IMR-90 (cell line): ENCODE measurements around the gene TUBB6. TPM values are rescaled to one million over a fixed set of nuclear protein-coding genes. Genes with fewer than 3 reads are reported as not detected.

Experiments
- ATAC-seq: fragments of 200-7000 bp; cut with Tn5 transposase; 2 replicates; pipeline ENCODE4 v1.9.1; 2020; ENCODE audit warnings: low read depth, mild to moderate bottlenecking, moderate library complexity
- BruUV-seq: library from RNA; stranded (reverse); fragments of 400-500 nt; replicated peaks from 2 replicates; lab custom pipeline; 2021; lab: Mats Ljungman, UMichigan
- CTCF ChIA-PET: fragments of 300-600 bp; formaldehyde crosslinking; extraction: SDS; loops from one replicate; lab custom pipeline; 2021; ENCODE audit warnings: antibody characterized with exemption; lab: Yijun Ruan, JAX
- POLR2A ChIA-PET: fragments of 300-600 bp; sonication (Branson Sonifier 250); formaldehyde crosslinking; loops from one replicate; lab custom pipeline; 2022; ENCODE audit warnings: antibody characterized with exemption; ENCODE audit not compliant: unreplicated experiment; lab: Charles Lee
- DNase-seq: peaks from one replicate; pipeline ENCODE4 v3.0.0; 2013
- H2AFZ ChIP-seq: replicated peaks from 2 replicates; pipeline ENCODE3; 2013; ENCODE audit warnings: low read length, mild to moderate bottlenecking; ENCODE audit not compliant: poor library complexity
- H2AK5ac ChIP-seq: 2 replicates; pipeline ENCODE4 v1.6.1; 2013; ENCODE audit warnings: low read depth, low read length, inconsistent platforms
- H2AK9ac ChIP-seq: replicated peaks from 2 replicates; pipeline ENCODE3; 2013; ENCODE audit warnings: mild to moderate bottlenecking, low read depth, low read length, moderate library complexity; ENCODE audit not compliant: poor library complexity
- H2BK120ac ChIP-seq: 2 replicates; pipeline ENCODE4 v1.6.1; 2013; ENCODE audit warnings: low read depth, low read length, inconsistent platforms
- H2BK15ac ChIP-seq: 3 replicates; pipeline ENCODE4 v1.6.1; 2013; ENCODE audit warnings: low read depth, low read length, inconsistent platforms
- H2BK20ac ChIP-seq: 2 replicates; pipeline ENCODE4 v1.6.1; 2013; ENCODE audit warnings: low read depth, mild to moderate bottlenecking, inconsistent platforms, low read length, moderate library complexity
- H2BK5ac ChIP-seq: 2 replicates; pipeline ENCODE4 v1.6.1; 2013; ENCODE audit warnings: mild to moderate bottlenecking, low read depth, low read length, inconsistent platforms; ENCODE audit not compliant: poor library complexity, severe bottlenecking
- H3K14ac ChIP-seq: replicated peaks from 2 replicates; pipeline ENCODE4 v1.6.1; 2013; ENCODE audit warnings: low read depth, low read length, inconsistent platforms
- H3K18ac ChIP-seq: 2 replicates; pipeline ENCODE4 v1.6.1; 2013; ENCODE audit warnings: low read depth, low read length, control low read depth
- H3K23ac ChIP-seq: 2 replicates; pipeline ENCODE4 v1.6.1; 2013; ENCODE audit warnings: low read depth, low read length, inconsistent platforms
- H3K27ac ChIP-seq: 2 replicates; pipeline ENCODE4 v1.5.1; 2013; ENCODE audit warnings: mild to moderate bottlenecking, control low read depth, low read length; ENCODE audit not compliant: insufficient read depth
- H3K27me3 ChIP-seq: 2 replicates; pipeline ENCODE4 v1.6.1; 2013; ENCODE audit warnings: low read length; ENCODE audit not compliant: control insufficient read depth, insufficient read depth
- H3K36me3 ChIP-seq: 2 replicates; pipeline ENCODE4 v1.6.1; 2013; ENCODE audit warnings: low read length, mixed read lengths; ENCODE audit not compliant: control insufficient read depth, insufficient read depth
- H3K4ac ChIP-seq: 2 replicates; pipeline ENCODE4 v1.6.1; 2013; ENCODE audit warnings: low read depth, low read length, inconsistent platforms
- H3K4me1 ChIP-seq: 2 replicates; pipeline ENCODE4 v1.6.1; 2013; ENCODE audit warnings: low read length, mixed read lengths; ENCODE audit not compliant: control insufficient read depth, insufficient read depth
- H3K4me2 ChIP-seq: 2 replicates; pipeline ENCODE4 v1.6.1; 2013; ENCODE audit warnings: low read depth, mild to moderate bottlenecking, control low read depth, low read length, moderate library complexity
- H3K4me3 ChIP-seq: 2 replicates; pipeline ENCODE4 v1.5.1; 2013; ENCODE audit warnings: low read depth, mild to moderate bottlenecking, control low read depth, low read length, moderate library complexity; ENCODE audit not compliant: insufficient read depth
- H3K56ac ChIP-seq: 2 replicates; pipeline ENCODE4 v1.6.1; 2013; ENCODE audit warnings: low read length, inconsistent platforms; ENCODE audit not compliant: insufficient read depth; ENCODE audit errors: extremely low read depth
- H3K79me1 ChIP-seq, 2 experiments: 2 replicates each; pipeline ENCODE4 v1.6.1; 2013; ENCODE audit warnings: low read length in 2 of 2, inconsistent platforms in 1 of 2, low read depth in 1 of 2
- H3K9ac ChIP-seq: 2 replicates; pipeline ENCODE4 v1.6.1; 2013; ENCODE audit warnings: low read depth, low read length, control low read depth
- H3K9me1 ChIP-seq: 2 replicates; pipeline ENCODE4 v1.6.1; 2013; ENCODE audit warnings: low read length, inconsistent platforms; ENCODE audit not compliant: insufficient read depth
- H3K9me3 ChIP-seq: 2 replicates; pipeline ENCODE4 v1.6.1; 2013; ENCODE audit warnings: low read length; ENCODE audit not compliant: control insufficient read depth, insufficient read depth
- H4K20me1 ChIP-seq: 2 replicates; pipeline ENCODE4 v1.6.1; 2013; ENCODE audit warnings: low read length, inconsistent platforms; ENCODE audit not compliant: insufficient read depth
- H4K5ac ChIP-seq: 2 replicates; pipeline ENCODE4 v1.6.1; 2013; ENCODE audit warnings: mild to moderate bottlenecking, low read depth, low read length, control low read depth
- H4K8ac ChIP-seq, 2 experiments: 2 replicates each; pipeline ENCODE4 v1.6.1; 2013; ENCODE audit warnings: low read depth in 2 of 2, low read length in 2 of 2, control low read depth in 1 of 2, inconsistent platforms in 1 of 2
- H4K91ac ChIP-seq: 2 replicates; pipeline ENCODE4 v1.6.1; 2013; ENCODE audit warnings: low read depth, low read length, inconsistent platforms; ENCODE audit not compliant: insufficient read depth
- BHLHE40 ChIP-seq: fragments of 150-350 bp; IDR thresholded peaks from 2 replicates; pipeline ENCODE4 v1.6.1; 2016; ENCODE audit warnings: mild to moderate bottlenecking, low read depth, low read length
- CEBPB ChIP-seq: IDR thresholded peaks from 2 replicates; pipeline ENCODE4 v1.6.1; 2012; ENCODE audit warnings: low read depth, low read length, improper control_type of control experiment
- FOS ChIP-seq: fragments of 150-350 bp; IDR thresholded peaks from 2 replicates; pipeline ENCODE4 v1.6.1; 2016; ENCODE audit warnings: low read depth, low read length
- MAFK ChIP-seq: IDR thresholded peaks from 2 replicates; pipeline ENCODE4 v1.6.1; 2012; ENCODE audit warnings: low read depth, low read length, improper control_type of control experiment
- MAZ ChIP-seq: IDR thresholded peaks from 2 replicates; pipeline ENCODE4 v1.6.1; 2012; ENCODE audit warnings: low read depth, mild to moderate bottlenecking, low read length, improper control_type of control experiment, moderate library complexity, borderline replicate concordance
- NFE2L2 ChIP-seq: fragments of 150-350 bp; IDR thresholded peaks from 2 replicates; pipeline ENCODE4 v1.6.1; 2016; ENCODE audit warnings: low read depth, mild to moderate bottlenecking, low read length
- RAD21 ChIP-seq: IDR thresholded peaks from 2 replicates; pipeline ENCODE4 v1.6.1; 2012; ENCODE audit warnings: low read length, improper control_type of control experiment
- RFX5 ChIP-seq: IDR thresholded peaks from 2 replicates; pipeline ENCODE4 v1.8.0; 2012; ENCODE audit warnings: low read depth, mild to moderate bottlenecking, low read length, moderate library complexity
- USF2 ChIP-seq: fragments of 150-350 bp; IDR thresholded peaks from 2 replicates; pipeline ENCODE4 v1.6.1; 2017; ENCODE audit warnings: mild to moderate bottlenecking, antibody characterized with exemption, low read length, low read depth
- WGBS, 2 experiments: methylation state at CpG; one replicate each; pipeline versions ENCODE4 v1.1.5 to v1.1.7; 2013; ENCODE audit warnings: missing lambda C conversion rate in 2 of 2; ENCODE audit not compliant: insufficient read length in 1 of 2; ENCODE audit errors: extremely low coverage in 2 of 2; 5-methylcytosine and 5-hydroxymethylcytosine counted together
- dilution Hi-C: fragments of 300-500 bp; cut with HindIII; formaldehyde crosslinking; loops from one replicate; pipeline ENCODE4 v1.14.3; 2018; ENCODE audit warnings: low sequenced_read_pairs; ENCODE audit not compliant: unreplicated experiment
- in situ Hi-C: fragments of 300-500 bp; cut with MboI; formaldehyde crosslinking; loops from 3 replicates; pipeline ENCODE4 v1.14.3; 2019; ENCODE audit warnings: low sequenced_read_pairs, inconsistent platforms, mixed read lengths
- intact Hi-C: fragments of 100-400 bp; cut with micrococcal nuclease; formaldehyde crosslinking; loops from 2 replicates; pipeline ENCODE4 v1.10.0; 2022
- polyA plus RNA-seq, 3 experiments: library from polyadenylated mRNA; depleted of rRNA; stranded (reverse); fragments of >200 nt; gene quantifications; 2 replicates each; pipeline ENCODE4 v1.2.3, GENCODE V29; 2012; ENCODE audit warnings: low replicate concordance in 1 of 3
- total RNA-seq: library from RNA; depleted of rRNA; stranded (reverse); fragments of >200 nt; gene quantifications from 2 replicates; pipeline ENCODE4 v1.2.3, GENCODE V29; 2012
- TF ChIP-seq, protein P1 (sequence below): fragments of 150-350 bp; IDR thresholded peaks from 2 replicates; pipeline ENCODE4 v1.6.1; 2016; ENCODE audit warnings: low read depth, mild to moderate bottlenecking, low read length, moderate library complexity, borderline replicate concordance

TUBB6 gene
- total and polyA plus RNA-seq, 2 of the 4 experiments (the other 2 are of a cell fraction) = 927 to 1,040 TPM

GRCh38 chr18:12333506-12334290, 25.7 kb downstream of the TUBB6 start (continued):
- no peak for TF ChIP-seq CEBPB

DNA sequence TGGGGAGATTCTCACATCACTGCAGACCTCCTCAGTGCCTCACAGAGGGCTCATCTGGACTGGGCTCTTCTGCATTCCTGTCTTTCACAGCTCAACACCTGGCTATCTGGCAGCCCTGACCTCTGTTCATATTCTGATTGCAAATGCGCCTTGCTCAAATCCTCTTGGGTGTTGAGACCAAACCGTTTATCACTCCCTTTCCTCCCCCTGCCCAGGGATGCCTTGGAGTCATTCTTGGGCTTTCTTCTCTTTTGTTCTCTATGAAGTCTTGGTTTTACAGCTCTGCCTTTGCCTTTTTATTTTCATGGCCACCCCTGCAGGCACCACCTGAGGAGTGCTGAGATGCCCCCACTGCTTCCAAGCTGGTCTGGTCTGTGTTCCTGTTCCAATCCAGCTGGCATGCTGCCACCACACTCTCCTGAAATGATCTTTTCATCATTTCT, 26.3 kb downstream of the TUBB6 start:
- DNase-seq (no peak), ATAC-seq (no peak)
- Histone ChIP-seq H3K36me3 (peaks cover 38% of the 10 kb centered on the region), H3K4me2 (no peak overlapping the region), H2AK5ac (no peak overlapping the region), H3K4me3 (no peak overlapping the region), H4K8ac (no peak overlapping the region), H2AK9ac (no peak overlapping the region), H3K4me1 (peaks cover 2% of the 10 kb centered on the region; the same call in 1 of the 2 replicates), H3K9me3 (no peaks in the 10 kb centered on the region), H2AFZ (no peak overlapping the region), H2BK5ac (no peak overlapping the region), H3K9me1 (peaks cover 7% of the 10 kb centered on the region; the same call in 1 of the 2 replicates), H3K56ac (no peak overlapping the region), H3K18ac (no peak overlapping the region), H3K9ac (no peak overlapping the region), H4K91ac (no peak overlapping the region), H3K79me1 (peaks cover 0 to 28% of the 10 kb centered on the region in 2 experiments; a peak in 2 of 4 replicates), H4K20me1 (peaks cover 56% of the 10 kb centered on the region), H3K4ac (no peak overlapping the region), H3K27ac (no peak overlapping the region), H3K27me3 (no peaks in the 10 kb centered on the region), H3K14ac (no peak overlapping the region), H2BK120ac (no peak overlapping the region), H4K5ac (no peak overlapping the region), H2BK20ac (no peak overlapping the region), H3K23ac (no peak overlapping the region), H2BK15ac (no peak overlapping the region)
- BruUV-seq = no TSS peak
- 50% methylated on average over 2 of the region's 2 CpGs; no CpG with 5 or more reads in 1 of the 2 experiments for WGBS, 2 experiments
- TF ChIP-seq MAFK = no peak
- TF ChIP-seq RAD21 = no peak
- TF ChIP-seq, protein P1, sequence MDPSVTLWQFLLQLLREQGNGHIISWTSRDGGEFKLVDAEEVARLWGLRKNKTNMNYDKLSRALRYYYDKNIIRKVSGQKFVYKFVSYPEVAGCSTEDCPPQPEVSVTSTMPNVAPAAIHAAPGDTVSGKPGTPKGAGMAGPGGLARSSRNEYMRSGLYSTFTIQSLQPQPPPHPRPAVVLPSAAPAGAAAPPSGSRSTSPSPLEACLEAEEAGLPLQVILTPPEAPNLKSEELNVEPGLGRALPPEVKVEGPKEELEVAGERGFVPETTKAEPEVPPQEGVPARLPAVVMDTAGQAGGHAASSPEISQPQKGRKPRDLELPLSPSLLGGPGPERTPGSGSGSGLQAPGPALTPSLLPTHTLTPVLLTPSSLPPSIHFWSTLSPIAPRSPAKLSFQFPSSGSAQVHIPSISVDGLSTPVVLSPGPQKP = no peak
- no peak for TF ChIP-seq NFE2L2
- TF ChIP-seq BHLHE40 = no peak
- TF ChIP-seq MAZ = no peak
- no peak for TF ChIP-seq FOS
- TF ChIP-seq RFX5 = no peak
- TF ChIP-seq USF2 = no peak
- in situ Hi-C loops (no loop called here), dilution Hi-C loops (no loop called here), intact Hi-C loops (no loop called here)
- CTCF ChIA-PET = no interaction called here
- POLR2A ChIA-PET = no interaction called here
